Activated T-cell treated with anti-CD3 and anti-CD28 coated beads for 48 hours (primary cell): ENCODE data around the gene EIF3K.

Experiments used
- DNase-seq: peaks from one replicate; pipeline ENCODE4 v3.0.0-alpha.2; 2020; ENCODE audit warnings: low read depth

EIF3K gene

GRCh38 chr19:38666663-38667511, 47.9 kb downstream of the EIF3K start:
- DNase-seq, result no peak

- no peak for DNase-seq
These were observed 48.7 kb downstream of the EIF3K start for GRCh38 chr19:38667661-38668171.

- DNase-seq, result no peak
These were observed 50.6 kb downstream of the EIF3K start for GRCh38 chr19:38669552-38669951.

- DNase-seq, result no peak
These were observed 52.0 kb downstream of the EIF3K start for GRCh38 chr19:38670921-38671398.

- DNase-seq, result no peak
These were observed 52.7 kb downstream of the EIF3K start for GRCh38 chr19:38671654-38672053.

- DNase-seq, result no peak
These were observed 54.0 kb downstream of the EIF3K start for GRCh38 chr19:38673030-38673429.

- no peak for DNase-seq
These were observed 55.6 kb downstream of the EIF3K start for GRCh38 chr19:38674388-38675171.

GRCh38 chr19:38675611-38676010, 56.6 kb downstream of the EIF3K start:
- no peak for DNase-seq

GRCh38 chr19:38676023-38676877, 57.3 kb downstream of the EIF3K start:
- no peak for DNase-seq

GRCh38 chr19:38676878-38677646, 58.1 kb downstream of the EIF3K start:
- DNase-seq, result no peak

- DNase-seq, result no peak
These were observed 59.4 kb downstream of the EIF3K start for GRCh38 chr19:38678217-38678890.

- DNase-seq, result no peak
These were observed 60.0 kb downstream of the EIF3K start for GRCh38 chr19:38678891-38679494.

GRCh38 chr19:38679839-38680238, 60.9 kb downstream of the EIF3K start:
- DNase-seq, result no peak

GRCh38 chr19:38682195-38682867, 63.3 kb downstream of the EIF3K start:
- DNase-seq, result no peak

- no peak for DNase-seq
These were observed 63.9 kb downstream of the EIF3K start for GRCh38 chr19:38682872-38683392.

GRCh38 chr19:38683393-38684077, 64.5 kb downstream of the EIF3K start:
- DNase-seq, result peak; percentile 41

GRCh38 chr19:38684078-38684861, 65.3 kb downstream of the EIF3K start:
- DNase-seq, result peak; percentile 23
